Kidney (tissue), 14 donors: ENCODE data around the gene PSORS1C2. TPM values are rescaled to one million over a fixed set of nuclear protein-coding genes. Genes with fewer than 3 reads are reported as not detected.

ENCODE experiments used
- DNase-seq, 5 donors: peaks; one replicate each; pipeline ENCODE4 v3.0.0-alpha.2; 2013 to 2020
- FAIRE-seq: peaks from 2 replicates; lab custom pipeline; 2012; peaks lifted over from hg19 to GRCh38; lab: Jason Lieb, UNC
- H3K27ac ChIP-seq, 2 donors: one replicate each; pipeline ENCODE4 v1.7.0; 2013; ENCODE audit warnings: low read depth in 2 of 2, low read length in 2 of 2, inconsistent platforms in 1 of 2
- H3K27me3 ChIP-seq: one replicate; pipeline ENCODE4 v1.7.1; 2013; ENCODE audit warnings: low read length, inconsistent platforms; ENCODE audit not compliant: control insufficient read depth, insufficient read depth
- H3K36me3 ChIP-seq, 3 donors: one replicate each; pipeline versions ENCODE4 v1.7.0 to v1.7.1; 2013; ENCODE audit warnings: low read length in 3 of 3, control low read depth in 1 of 3, inconsistent platforms in 1 of 3; ENCODE audit not compliant: insufficient read depth in 3 of 3, control insufficient read depth in 2 of 3
- H3K4me1 ChIP-seq, 3 donors: one replicate each; pipeline versions ENCODE4 v1.7.0 to v1.7.1; 2013; ENCODE audit warnings: low read length in 3 of 3, inconsistent platforms in 1 of 3, low read depth in 1 of 3; ENCODE audit not compliant: control insufficient read depth in 2 of 3, insufficient read depth in 2 of 3
- H3K4me3 ChIP-seq, 3 donors: one replicate each; pipeline versions ENCODE4 v1.7.0 to v1.8.1; 2013; ENCODE audit warnings: low read length in 3 of 3, control low read depth in 1 of 3, inconsistent platforms in 1 of 3
- H3K9ac ChIP-seq, 3 donors: one replicate each; pipeline versions ENCODE4 v1.7.0 to v1.7.1; 2013; ENCODE audit warnings: low read length in 3 of 3, control low read depth in 1 of 3, inconsistent platforms in 1 of 3
- H3K9me3 ChIP-seq, 3 donors: one replicate each; pipeline versions ENCODE4 v1.7.0 to v1.7.1; 2013; ENCODE audit warnings: low read length in 3 of 3, control low read depth in 1 of 3, inconsistent platforms in 1 of 3; ENCODE audit not compliant: control insufficient read depth in 2 of 3, insufficient read depth in 1 of 3
- intact Hi-C: fragments of 100-400 bp; cut with DNase I; formaldehyde crosslinking; loops from one replicate; pipeline ENCODE4 v1.11.1; 2022
- polyA plus RNA-seq: library from polyadenylated mRNA; stranded (reverse); fragments of 350-450 nt; fragmentation: Illumina TruSeq; extraction: RNeasy Lipid Tissue Mini Kit (QIAGEN cat#74804); gene quantifications from one replicate; pipeline ENCODE4 v1.2.3, GENCODE V29; 2014; ENCODE audit warnings: low read depth, low replicate concordance; ENCODE audit not compliant: insufficient read depth
- total RNA-seq: library from RNA; stranded (reverse); fragmentation: NEBNext Ultra II Directional; extraction: Animal tissue kit (Norgen Biotek cat#: 25700); gene quantifications from one replicate; pipeline ENCODE4 v1.2.1, GENCODE V29; 2021
- TF ChIP-seq, protein P1 (sequence below): IDR thresholded peaks from 3 replicates; pipeline ENCODE4 v1.5.1; 2012; ENCODE audit warnings: mild to moderate bottlenecking, moderate library complexity, borderline replicate concordance; ENCODE audit not compliant: insufficient read depth; ENCODE audit errors: extremely low read depth
- donor health status: control.
- donor health status: control.
- donor health status: control.
- donor health status: control.
- donor health status: control.
- donor health status: DM: yes; HTN: yes; CAD: no.
- donor health status: Normal renal cell carcinoma (clear cell type).

Gene PSORS1C2
- total and polyA plus RNA-seq, 2 donors from 2014 or later = not detected

- H3K36me3 ChIP-seq = peaks cover 0 to 4% (median 0%) of the 10 kb centered on the region in 3 donors
- no peaks in the 10 kb centered on the region for H3K9me3 ChIP-seq
- DNase-seq (no peak), FAIRE-seq (no peak)
- peak overlapping the region in 1 of 3 donors; percentile 9 for H3K4me3 ChIP-seq
- H3K4me1 ChIP-seq = peaks cover 0 to 21% (median 0%) of the 10 kb centered on the region in 3 donors
- intact Hi-C loops = no loop called here
- TF ChIP-seq, protein P1, sequence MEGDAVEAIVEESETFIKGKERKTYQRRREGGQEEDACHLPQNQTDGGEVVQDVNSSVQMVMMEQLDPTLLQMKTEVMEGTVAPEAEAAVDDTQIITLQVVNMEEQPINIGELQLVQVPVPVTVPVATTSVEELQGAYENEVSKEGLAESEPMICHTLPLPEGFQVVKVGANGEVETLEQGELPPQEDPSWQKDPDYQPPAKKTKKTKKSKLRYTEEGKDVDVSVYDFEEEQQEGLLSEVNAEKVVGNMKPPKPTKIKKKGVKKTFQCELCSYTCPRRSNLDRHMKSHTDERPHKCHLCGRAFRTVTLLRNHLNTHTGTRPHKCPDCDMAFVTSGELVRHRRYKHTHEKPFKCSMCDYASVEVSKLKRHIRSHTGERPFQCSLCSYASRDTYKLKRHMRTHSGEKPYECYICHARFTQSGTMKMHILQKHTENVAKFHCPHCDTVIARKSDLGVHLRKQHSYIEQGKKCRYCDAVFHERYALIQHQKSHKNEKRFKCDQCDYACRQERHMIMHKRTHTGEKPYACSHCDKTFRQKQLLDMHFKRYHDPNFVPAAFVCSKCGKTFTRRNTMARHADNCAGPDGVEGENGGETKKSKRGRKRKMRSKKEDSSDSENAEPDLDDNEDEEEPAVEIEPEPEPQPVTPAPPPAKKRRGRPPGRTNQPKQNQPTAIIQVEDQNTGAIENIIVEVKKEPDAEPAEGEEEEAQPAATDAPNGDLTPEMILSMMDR = no peak
- H3K9ac ChIP-seq = no peak overlapping the region
- no peaks in the 10 kb centered on the region for H3K27me3 ChIP-seq
- peak overlapping the region in 1 of 2 donors; percentile 30 for H3K27ac ChIP-seq
Observed at GRCh38 chr6:31178143-31179041, 39.5 kb upstream of the PSORS1C2 start.

DNA sequence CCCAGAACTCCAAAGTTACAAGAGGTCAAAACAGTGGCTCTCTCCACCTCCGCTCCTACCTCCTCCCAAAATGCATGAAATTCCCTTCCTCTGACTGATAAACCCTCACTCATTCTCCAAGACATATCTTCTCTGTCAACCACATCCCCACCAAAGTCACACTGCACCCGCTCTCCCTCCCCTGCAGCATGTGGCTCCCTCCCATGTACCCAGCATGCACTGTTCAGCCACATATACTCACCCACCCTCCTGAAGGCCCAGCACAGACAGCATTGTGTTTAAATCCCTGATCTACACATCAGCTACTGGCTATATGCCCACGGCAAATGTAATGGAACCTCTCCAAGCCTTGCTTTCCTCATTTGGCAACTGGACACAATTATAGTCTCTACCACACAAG lies 37.1 kb upstream of the PSORS1C2 start:
- intact Hi-C loops = no loop called here
- peak in 1 of 5 donors; percentile 16 for DNase-seq
- H3K36me3 ChIP-seq = peaks cover 0 to 4% (median 0%) of the 10 kb centered on the region in 3 donors
- H3K9me3 ChIP-seq = no peaks in the 10 kb centered on the region
- peaks cover 0 to 24% (median 0%) of the 10 kb centered on the region in 3 donors for H3K4me1 ChIP-seq
- H3K4me3 ChIP-seq = no peak overlapping the region
- no peak overlapping the region for H3K27ac ChIP-seq
- TF ChIP-seq, protein P1 = no peak
- no peaks in the 10 kb centered on the region for H3K27me3 ChIP-seq
- H3K9ac ChIP-seq = no peak overlapping the region
- FAIRE-seq = no peak

DNA sequence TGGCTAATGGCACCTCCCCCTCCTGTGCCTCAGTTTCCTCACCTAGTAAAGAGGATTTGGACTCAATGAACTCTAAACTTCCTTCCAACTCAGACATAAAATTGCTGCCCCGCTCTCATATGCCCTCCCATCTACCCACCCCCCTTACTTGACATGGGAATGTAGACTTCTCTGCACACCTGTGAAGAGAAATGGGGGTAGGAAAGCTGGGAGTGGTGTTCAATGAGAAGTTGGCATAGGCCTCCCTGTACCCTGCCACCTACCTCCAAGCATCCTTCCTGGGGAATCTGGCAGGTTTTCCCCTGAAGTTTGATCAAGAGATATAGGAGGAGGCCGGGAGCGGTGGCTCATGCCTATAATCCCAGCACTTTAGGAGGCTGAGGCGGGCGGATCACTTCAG lies 35.5 kb upstream of the PSORS1C2 start:
- Histone ChIP-seq H3K27ac (no peak overlapping the region), H3K27me3 (no peaks in the 10 kb centered on the region), H3K9me3 (no peaks in the 10 kb centered on the region), H3K36me3 (peaks cover 0 to 2% (median 0%) of the 10 kb centered on the region in 3 donors), H3K4me3 (no peak overlapping the region), H3K9ac (no peak overlapping the region), H3K4me1 (peaks cover 0 to 25% (median 0%) of the 10 kb centered on the region in 3 donors)
- FAIRE-seq (no peak), DNase-seq (no peak)
- intact Hi-C loops = no loop called here
- TF ChIP-seq, protein P1 = no peak
